ENCODE results near the gene DIAPH2. TPM values are rescaled to one million over a fixed set of nuclear protein-coding genes. Genes with fewer than 3 reads are reported as not detected.

Gene DIAPH2
- total RNA-seq, 1 experiment from 2014 or later, result 10.4 TPM

DNA sequence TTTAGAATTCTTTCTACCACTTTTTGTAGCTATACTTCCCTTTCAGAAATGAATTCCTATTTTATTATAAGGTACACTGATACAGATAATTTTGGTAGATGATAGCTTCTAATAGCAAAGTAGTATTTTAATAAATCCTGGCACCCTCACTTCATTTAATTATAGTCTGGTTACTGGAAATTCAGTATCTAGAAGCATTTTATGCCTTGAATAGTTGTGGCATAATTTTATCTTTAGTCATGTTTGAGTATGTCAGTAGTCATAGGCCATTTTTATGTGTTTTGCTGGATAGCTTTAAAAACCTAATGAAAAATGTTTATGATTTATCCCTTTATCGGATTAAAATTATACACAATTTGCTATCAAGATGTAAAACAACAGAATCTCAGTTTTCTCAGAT lies 92.3 kb downstream of the DIAPH2 start:
- no peak for DNase-seq (ENCODE audit: low spot score)
- H3K4me1 ChIP-seq (ENCODE audit: insufficient read depth, low read length, poor library complexity, severe bottlenecking), result no peaks in the 10 kb centered on the region
- no peaks in the 10 kb centered on the region for H3K27me3 ChIP-seq (replicated peaks; ENCODE audit: insufficient read depth, low read depth, low read length, poor library complexity)
- intact Hi-C loops (cut with micrococcal nuclease; ENCODE audit: unreplicated experiment), result no loop called here
- TF ChIP-seq, protein P1, sequence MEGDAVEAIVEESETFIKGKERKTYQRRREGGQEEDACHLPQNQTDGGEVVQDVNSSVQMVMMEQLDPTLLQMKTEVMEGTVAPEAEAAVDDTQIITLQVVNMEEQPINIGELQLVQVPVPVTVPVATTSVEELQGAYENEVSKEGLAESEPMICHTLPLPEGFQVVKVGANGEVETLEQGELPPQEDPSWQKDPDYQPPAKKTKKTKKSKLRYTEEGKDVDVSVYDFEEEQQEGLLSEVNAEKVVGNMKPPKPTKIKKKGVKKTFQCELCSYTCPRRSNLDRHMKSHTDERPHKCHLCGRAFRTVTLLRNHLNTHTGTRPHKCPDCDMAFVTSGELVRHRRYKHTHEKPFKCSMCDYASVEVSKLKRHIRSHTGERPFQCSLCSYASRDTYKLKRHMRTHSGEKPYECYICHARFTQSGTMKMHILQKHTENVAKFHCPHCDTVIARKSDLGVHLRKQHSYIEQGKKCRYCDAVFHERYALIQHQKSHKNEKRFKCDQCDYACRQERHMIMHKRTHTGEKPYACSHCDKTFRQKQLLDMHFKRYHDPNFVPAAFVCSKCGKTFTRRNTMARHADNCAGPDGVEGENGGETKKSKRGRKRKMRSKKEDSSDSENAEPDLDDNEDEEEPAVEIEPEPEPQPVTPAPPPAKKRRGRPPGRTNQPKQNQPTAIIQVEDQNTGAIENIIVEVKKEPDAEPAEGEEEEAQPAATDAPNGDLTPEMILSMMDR (conservative IDR thresholded peaks at IDR 0.05; ENCODE audit: low read depth, low read length), result no peak
- TF ChIP-seq EZH2 (IDR thresholded peaks at IDR 0.05; ENCODE audit: borderline replicate concordance, low read depth, low read length, poor library complexity, severe bottlenecking), result no peak
- H3K9me3 ChIP-seq (ENCODE audit: low read depth, low read length, poor library complexity, severe bottlenecking), result no peaks in the 10 kb centered on the region
- H3K27ac ChIP-seq (ENCODE audit: low read depth, low read length, poor library complexity, severe bottlenecking), result no peak overlapping the region
- ChIA-PET POLR2A (ENCODE audit: low non-redundant PET) (no interaction called here), CTCF (no interaction called here)
- BruUV-seq (replicated peaks), result no TSS peak
- no peaks in the 10 kb centered on the region for H3K36me3 ChIP-seq (ENCODE audit: insufficient read depth, low read length, poor library complexity, severe bottlenecking)
- no peak overlapping the region for H3K4me3 ChIP-seq (ENCODE audit: low read depth, low read length, poor library complexity, severe bottlenecking)

DNA sequence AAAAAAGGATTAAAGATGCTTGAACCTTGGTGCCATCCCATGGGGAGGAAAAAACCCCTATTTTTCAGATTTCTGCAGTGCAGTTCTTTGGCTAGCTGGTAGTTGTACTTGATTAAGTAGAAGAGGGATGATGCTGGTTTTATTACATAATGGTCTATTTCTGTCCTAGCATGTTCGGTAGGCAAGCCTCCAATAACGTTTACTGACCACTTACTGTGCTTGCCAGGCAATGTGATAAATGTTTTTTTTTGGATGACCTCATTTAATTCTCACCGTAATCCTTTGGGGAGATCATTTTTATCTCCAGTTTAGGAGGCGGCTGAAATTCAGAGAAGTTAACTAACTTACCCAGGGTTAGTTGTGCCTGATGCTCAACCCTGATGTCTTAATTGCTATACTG lies 106.9 kb downstream of the DIAPH2 start:
- CTCF ChIA-PET, result no interaction called here
- no peak overlapping the region for H3K27ac ChIP-seq (ENCODE audit: low read depth, low read length, poor library complexity, severe bottlenecking)
- no peaks in the 10 kb centered on the region for H3K27me3 ChIP-seq (replicated peaks; ENCODE audit: insufficient read depth, low read depth, low read length, poor library complexity)
- no peak overlapping the region for H3K4me3 ChIP-seq (ENCODE audit: low read depth, low read length, poor library complexity, severe bottlenecking)
- POLR2A ChIA-PET (ENCODE audit: low non-redundant PET), result no interaction called here
- DNase-seq (ENCODE audit: low spot score), result no peak
- no peak for TF ChIP-seq EZH2 (IDR thresholded peaks at IDR 0.05; ENCODE audit: borderline replicate concordance, low read depth, low read length, poor library complexity, severe bottlenecking)
- TF ChIP-seq, protein P1 (conservative IDR thresholded peaks at IDR 0.05; ENCODE audit: low read depth, low read length), result no peak
- no peaks in the 10 kb centered on the region for H3K36me3 ChIP-seq (ENCODE audit: insufficient read depth, low read length, poor library complexity, severe bottlenecking)
- no peaks in the 10 kb centered on the region for H3K4me1 ChIP-seq (ENCODE audit: insufficient read depth, low read length, poor library complexity, severe bottlenecking)
- intact Hi-C loops (cut with micrococcal nuclease; ENCODE audit: unreplicated experiment), result no loop called here
- no peaks in the 10 kb centered on the region for H3K9me3 ChIP-seq (ENCODE audit: low read depth, low read length, poor library complexity, severe bottlenecking)
- BruUV-seq (replicated peaks), result no TSS peak

DNA sequence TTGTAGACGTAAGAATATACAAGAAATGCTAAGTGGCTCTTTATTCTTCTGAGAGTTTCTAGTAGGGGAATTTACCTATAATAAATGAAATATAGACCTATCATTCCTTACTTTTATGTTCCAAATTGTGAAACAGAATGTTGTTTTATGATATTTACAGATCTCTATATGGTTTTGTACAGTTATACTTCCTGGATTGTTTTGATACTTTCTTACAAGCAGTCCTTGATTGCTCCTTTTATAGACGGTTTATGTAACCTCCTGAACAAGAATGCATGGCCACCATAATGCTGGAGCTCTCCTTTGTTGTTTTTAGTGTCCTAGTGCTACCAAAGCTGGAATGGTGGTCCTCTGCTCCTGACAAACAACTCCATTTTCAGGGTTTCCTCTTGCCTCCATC lies 107.4 kb downstream of the DIAPH2 start:
- intact Hi-C loops (cut with micrococcal nuclease; ENCODE audit: unreplicated experiment), result no loop called here
- no peak for DNase-seq (ENCODE audit: low spot score)
- ChIA-PET CTCF (no interaction called here), POLR2A (ENCODE audit: low non-redundant PET) (no interaction called here)
- H3K27me3 ChIP-seq (replicated peaks; ENCODE audit: insufficient read depth, low read depth, low read length, poor library complexity), result no peaks in the 10 kb centered on the region
- no peaks in the 10 kb centered on the region for H3K36me3 ChIP-seq (ENCODE audit: insufficient read depth, low read length, poor library complexity, severe bottlenecking)
- H3K4me3 ChIP-seq (ENCODE audit: low read depth, low read length, poor library complexity, severe bottlenecking), result no peak overlapping the region
- no peaks in the 10 kb centered on the region for H3K4me1 ChIP-seq (ENCODE audit: insufficient read depth, low read length, poor library complexity, severe bottlenecking)
- no peaks in the 10 kb centered on the region for H3K9me3 ChIP-seq (ENCODE audit: low read depth, low read length, poor library complexity, severe bottlenecking)
- no peak overlapping the region for H3K27ac ChIP-seq (ENCODE audit: low read depth, low read length, poor library complexity, severe bottlenecking)
- TF ChIP-seq, protein P1 (conservative IDR thresholded peaks at IDR 0.05; ENCODE audit: low read depth, low read length), result no peak
- no peak for TF ChIP-seq EZH2 (IDR thresholded peaks at IDR 0.05; ENCODE audit: borderline replicate concordance, low read depth, low read length, poor library complexity, severe bottlenecking)
- BruUV-seq (replicated peaks), result no TSS peak
